Epithelial cell of esophagus (primary cell): ENCODE results near the gene FRMPD1.

Experiments used
- DNase-seq: peaks from one replicate; pipeline ENCODE4 v3.0.0; 2010; ENCODE audit warnings: low read depth
- H3K4me3 ChIP-seq: 2 replicates; pipeline ENCODE4 v1.5.1; 2011; ENCODE audit warnings: mild to moderate bottlenecking, low read length, control low read depth
- TF ChIP-seq, protein P1 (sequence below): IDR thresholded peaks from 2 replicates; pipeline ENCODE4 v1.5.1; 2011; ENCODE audit warnings: low read depth, mild to moderate bottlenecking, low read length, control low read depth, inconsistent platforms; ENCODE audit not compliant: insufficient read depth; ENCODE audit errors: missing control alignments

Gene FRMPD1

GRCh38 chr9:37656936-37657335 lies 6.2 kb downstream of the FRMPD1 start:
- H3K4me3 ChIP-seq: no peak overlapping the region
- DNase-seq: no peak
- TF ChIP-seq, protein P1, sequence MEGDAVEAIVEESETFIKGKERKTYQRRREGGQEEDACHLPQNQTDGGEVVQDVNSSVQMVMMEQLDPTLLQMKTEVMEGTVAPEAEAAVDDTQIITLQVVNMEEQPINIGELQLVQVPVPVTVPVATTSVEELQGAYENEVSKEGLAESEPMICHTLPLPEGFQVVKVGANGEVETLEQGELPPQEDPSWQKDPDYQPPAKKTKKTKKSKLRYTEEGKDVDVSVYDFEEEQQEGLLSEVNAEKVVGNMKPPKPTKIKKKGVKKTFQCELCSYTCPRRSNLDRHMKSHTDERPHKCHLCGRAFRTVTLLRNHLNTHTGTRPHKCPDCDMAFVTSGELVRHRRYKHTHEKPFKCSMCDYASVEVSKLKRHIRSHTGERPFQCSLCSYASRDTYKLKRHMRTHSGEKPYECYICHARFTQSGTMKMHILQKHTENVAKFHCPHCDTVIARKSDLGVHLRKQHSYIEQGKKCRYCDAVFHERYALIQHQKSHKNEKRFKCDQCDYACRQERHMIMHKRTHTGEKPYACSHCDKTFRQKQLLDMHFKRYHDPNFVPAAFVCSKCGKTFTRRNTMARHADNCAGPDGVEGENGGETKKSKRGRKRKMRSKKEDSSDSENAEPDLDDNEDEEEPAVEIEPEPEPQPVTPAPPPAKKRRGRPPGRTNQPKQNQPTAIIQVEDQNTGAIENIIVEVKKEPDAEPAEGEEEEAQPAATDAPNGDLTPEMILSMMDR: no peak

GRCh38 chr9:37660691-37661090 lies 9.9 kb downstream of the FRMPD1 start:
- TF ChIP-seq, protein P1: no peak
- no peak for DNase-seq
- no peak overlapping the region for H3K4me3 ChIP-seq

- H3K4me3 ChIP-seq: no peak overlapping the region
- DNase-seq: no peak
- TF ChIP-seq, protein P1: no peak
Measured at GRCh38 chr9:37663926-37664325, 13.2 kb downstream of the FRMPD1 start.

- TF ChIP-seq, protein P1: no peak
- no peak overlapping the region for H3K4me3 ChIP-seq
- DNase-seq: no peak
Measured at GRCh38 chr9:37667706-37668105, 17.0 kb downstream of the FRMPD1 start.

DNA sequence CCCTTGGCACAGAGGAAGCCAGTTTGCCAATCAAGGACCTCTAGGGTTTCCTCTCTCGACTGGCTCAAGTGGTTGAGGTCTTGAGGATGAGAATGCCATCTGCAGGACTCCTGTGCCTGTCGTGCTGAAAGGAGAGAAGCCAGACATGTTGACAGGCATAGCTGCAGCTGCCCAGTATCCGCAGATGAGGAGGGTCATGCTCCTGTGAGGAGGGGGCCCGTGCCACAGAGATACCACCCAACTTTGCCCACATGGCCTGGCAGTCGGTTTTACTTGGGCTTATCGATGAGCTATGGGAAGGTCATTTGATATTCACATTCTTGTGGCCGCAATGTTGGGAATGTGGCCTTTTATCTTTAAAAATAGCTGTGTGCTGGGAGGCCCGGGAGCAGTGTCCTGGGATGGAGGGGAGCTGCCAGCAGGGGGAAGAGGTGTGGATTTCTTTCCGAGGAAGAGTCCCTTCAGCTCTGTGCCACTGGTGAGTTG lies 17.4 kb downstream of the FRMPD1 start:
- TF ChIP-seq, protein P1: peak; percentile 5
- DNase-seq: no peak
- H3K4me3 ChIP-seq: no peak overlapping the region

GRCh38 chr9:37669232-37669631 lies 18.5 kb downstream of the FRMPD1 start:
- no peak overlapping the region for H3K4me3 ChIP-seq
- DNase-seq: peak; percentile 66
- TF ChIP-seq, protein P1: no peak

GRCh38 chr9:37675661-37676060 lies 24.9 kb downstream of the FRMPD1 start:
- TF ChIP-seq, protein P1: no peak
- DNase-seq: no peak
- no peak overlapping the region for H3K4me3 ChIP-seq
